Gastrocnemius medialis (tissue), 4 donors: ENCODE measurements around the gene SYT7.

Experiments used
- POLR2A ChIP-seq, 2 donors: fragments of 450-650 bp; IDR thresholded peaks; one replicate each; pipeline ENCODE4 v1.6.1; 2017; ENCODE audit warnings: antibody characterized with exemption in 2 of 2, mild to moderate bottlenecking in 2 of 2, moderate library complexity in 2 of 2
- TF ChIP-seq, protein P1 (sequence below), 5 experiments: fragments of 450-650 bp in 3 of 5; fragments of 200-600 bp in 2 of 5; sonication (generic) in 2 of 5; IDR thresholded peaks in 4 of 5; conservative IDR thresholded peaks in 1 of 5; 1 replicate in 4 of 5; 2 replicates in 1 of 5; pipeline ENCODE4 v1.5.1; 2016 to 2019; ENCODE audit warnings: antibody characterized with exemption in 5 of 5, mild to moderate bottlenecking in 3 of 5, moderate library complexity in 3 of 5

GRCh38 chr11:61476371-61476770 is 104.5 kb downstream of the SYT7 start:
- TF ChIP-seq, protein P1, sequence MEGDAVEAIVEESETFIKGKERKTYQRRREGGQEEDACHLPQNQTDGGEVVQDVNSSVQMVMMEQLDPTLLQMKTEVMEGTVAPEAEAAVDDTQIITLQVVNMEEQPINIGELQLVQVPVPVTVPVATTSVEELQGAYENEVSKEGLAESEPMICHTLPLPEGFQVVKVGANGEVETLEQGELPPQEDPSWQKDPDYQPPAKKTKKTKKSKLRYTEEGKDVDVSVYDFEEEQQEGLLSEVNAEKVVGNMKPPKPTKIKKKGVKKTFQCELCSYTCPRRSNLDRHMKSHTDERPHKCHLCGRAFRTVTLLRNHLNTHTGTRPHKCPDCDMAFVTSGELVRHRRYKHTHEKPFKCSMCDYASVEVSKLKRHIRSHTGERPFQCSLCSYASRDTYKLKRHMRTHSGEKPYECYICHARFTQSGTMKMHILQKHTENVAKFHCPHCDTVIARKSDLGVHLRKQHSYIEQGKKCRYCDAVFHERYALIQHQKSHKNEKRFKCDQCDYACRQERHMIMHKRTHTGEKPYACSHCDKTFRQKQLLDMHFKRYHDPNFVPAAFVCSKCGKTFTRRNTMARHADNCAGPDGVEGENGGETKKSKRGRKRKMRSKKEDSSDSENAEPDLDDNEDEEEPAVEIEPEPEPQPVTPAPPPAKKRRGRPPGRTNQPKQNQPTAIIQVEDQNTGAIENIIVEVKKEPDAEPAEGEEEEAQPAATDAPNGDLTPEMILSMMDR (IDR thresholded peaks at IDR 0.05 in 4 of 5, conservative IDR thresholded peaks at IDR 0.05 in 1 of 5) = no peak
- TF ChIP-seq POLR2A (IDR thresholded peaks at IDR 0.05) = no peak
